HG02763 (cell line): Measurements from ENCODE around the gene ANO2.
"Not testable (repeated sequence)": the region's sequence is repeated elsewhere in the genome, so short reads cannot be mapped to it uniquely, and the experiment has no call there.

Experiments used
- ATAC-seq: cut with Tn5 transposase; IDR thresholded peaks from one replicate; pipeline ENCODE4 v1.9.1; 2021; ENCODE audit warnings: mild to moderate bottlenecking, moderate library complexity; ENCODE audit not compliant: unreplicated experiment

The ANO2 gene

DNA sequence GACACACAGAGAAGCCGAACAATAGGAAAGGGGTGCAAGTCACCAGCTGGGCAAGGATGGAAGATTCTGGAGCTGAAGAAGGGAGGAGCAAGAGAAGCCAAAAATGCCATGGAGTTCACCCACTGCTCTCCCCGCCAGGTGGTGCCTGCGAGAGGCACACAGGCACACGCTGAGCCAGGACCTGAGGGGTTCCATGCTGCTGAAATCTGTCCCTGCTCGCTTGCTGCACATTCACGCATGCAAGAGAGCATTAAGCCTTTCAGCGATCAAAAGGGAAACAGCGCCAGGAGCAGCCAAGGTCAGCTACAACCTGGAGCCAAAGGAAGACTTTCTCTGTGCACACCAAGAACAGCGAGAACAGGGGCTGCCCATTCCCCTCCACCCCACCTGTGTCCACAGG lies 104.1 kb downstream of the ANO2 start:
- no peak for ATAC-seq

DNA sequence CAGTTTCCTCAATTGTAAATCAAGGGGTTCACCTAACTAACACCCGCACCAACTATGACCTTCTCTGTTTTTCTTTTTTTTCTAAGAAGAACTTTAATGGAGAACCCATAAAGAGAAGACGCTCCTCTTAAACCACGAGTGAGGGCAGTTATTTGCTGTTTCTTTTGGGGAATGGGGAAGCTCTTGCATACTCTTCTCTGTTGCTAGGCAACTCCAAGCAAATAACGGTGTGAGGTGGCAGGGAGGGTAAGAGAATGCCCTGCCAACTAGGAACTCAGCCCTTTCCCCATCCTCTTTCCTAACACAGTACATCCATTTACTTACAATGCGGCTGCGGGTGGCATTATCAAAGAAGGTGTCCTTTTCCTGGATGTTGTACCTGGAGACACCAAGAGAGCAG lies 114.9 kb downstream of the ANO2 start:
- no peak for ATAC-seq

GRCh38 chr12:5827591-5827990 lies 117.5 kb downstream of the ANO2 start:
- no peak for ATAC-seq

DNA sequence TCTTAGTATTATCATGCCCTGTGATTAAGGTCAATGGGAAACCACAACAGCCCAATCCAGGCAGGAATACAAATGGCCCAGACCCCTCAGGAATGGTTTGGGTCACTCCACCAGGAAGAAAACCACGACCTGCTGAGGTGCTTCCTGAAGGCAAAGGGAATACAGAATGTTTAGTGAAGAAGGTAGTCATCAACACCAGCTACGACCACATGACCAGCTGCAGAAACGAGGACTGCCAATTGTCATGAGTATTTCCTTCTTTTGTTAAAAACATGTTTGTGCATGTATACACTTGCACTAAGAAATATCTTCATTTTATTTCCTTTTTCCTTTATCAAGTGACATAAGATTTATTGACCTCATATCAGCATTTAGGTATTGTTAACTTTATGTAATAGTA lies 119.3 kb downstream of the ANO2 start:
- not testable (repeated sequence) for ATAC-seq

GRCh38 chr12:5818877-5819276 lies 126.2 kb downstream of the ANO2 start:
- ATAC-seq, result not testable (repeated sequence)

GRCh38 chr12:5817246-5817645 lies 127.8 kb downstream of the ANO2 start:
- no peak for ATAC-seq

DNA sequence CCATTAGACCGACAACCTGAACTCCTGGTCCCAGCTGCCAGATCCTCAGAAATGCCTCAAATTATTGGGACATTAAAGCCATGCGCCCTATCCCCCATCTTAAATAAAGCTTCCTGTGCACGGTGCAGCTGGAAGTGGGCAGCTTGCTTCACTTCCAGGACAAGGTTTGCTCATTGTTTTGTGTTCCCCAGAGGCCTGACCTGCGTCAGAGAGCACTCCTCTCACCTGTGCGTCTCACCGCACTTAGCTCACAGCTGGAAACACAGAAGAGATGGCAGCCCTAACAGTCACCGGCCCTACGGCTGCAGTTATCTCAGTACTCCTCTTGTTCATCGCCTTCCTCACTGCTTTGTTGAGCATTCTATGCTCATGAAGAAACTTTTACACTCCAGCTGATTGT lies 135.5 kb downstream of the ANO2 start:
- no peak for ATAC-seq

DNA sequence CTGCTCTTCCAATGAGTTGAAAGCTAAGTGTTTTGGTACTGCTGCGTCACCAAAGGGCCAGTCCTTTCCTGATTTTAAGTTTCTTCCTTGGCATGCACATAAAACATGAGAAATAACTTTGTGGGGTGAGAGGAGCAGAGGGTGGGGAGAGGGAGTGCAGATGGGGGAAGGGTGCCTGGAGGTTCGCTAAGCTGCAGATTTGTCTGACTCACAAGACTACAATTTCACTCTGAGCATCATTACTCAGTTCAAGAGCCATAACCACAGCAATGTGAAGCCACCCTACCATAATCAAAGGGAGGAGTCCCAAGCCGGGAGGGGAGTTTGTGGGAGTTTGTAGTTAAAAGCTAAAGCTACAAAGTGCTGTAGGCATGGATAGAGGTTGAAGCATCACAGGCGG lies 136.1 kb downstream of the ANO2 start:
- no peak for ATAC-seq

GRCh38 chr12:5807514-5808219 lies 137.4 kb downstream of the ANO2 start:
- no peak for ATAC-seq

DNA sequence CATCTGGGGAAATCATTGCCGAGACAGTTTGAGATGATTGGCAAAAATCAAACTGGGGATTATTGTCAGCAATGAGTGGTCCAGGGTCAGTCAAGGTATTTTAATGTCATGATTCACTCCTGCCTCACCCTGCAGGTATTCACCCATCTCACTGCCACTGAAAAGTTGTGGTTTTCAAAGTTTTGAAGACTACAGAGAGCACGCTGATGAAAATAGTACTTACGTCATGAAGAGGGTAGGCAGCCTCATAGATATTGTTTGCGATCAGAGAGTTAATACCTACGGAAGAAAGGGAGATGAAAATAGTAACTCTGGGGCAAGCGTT lies 138.0 kb downstream of the ANO2 start:
- no peak for ATAC-seq

DNA sequence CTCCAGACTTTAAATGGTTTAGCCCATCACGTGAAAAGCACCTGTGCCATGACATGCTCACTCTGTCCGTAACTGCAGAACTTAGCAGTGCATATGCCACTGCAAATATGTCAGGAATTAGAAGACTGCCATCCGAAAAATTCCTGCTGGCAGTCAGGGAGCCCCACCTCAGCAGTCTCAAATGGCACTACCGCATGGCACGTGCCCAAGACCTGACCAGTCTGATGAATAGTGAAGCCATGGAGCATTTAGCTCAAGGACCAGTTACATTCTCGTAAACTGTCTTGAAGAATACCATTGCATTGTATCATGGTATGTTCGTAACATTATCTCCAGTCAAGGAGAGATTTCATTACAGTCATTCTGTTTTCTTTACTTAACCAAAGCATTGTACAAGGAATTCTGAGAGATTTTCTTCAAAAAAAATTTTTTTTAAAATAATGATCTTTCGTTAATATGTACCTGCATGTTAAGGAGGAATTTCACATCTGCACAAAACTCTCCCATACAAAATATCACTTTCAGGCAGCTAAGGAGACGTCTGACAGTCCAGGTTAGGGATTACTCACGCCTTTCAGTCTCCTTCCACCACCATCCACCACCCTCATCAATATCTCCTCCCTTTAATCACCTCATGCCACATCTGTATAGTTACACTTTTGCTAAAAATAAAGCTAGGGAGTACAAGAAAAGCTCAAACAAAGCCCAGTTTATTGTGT lies 138.5 kb downstream of the ANO2 start:
- no peak for ATAC-seq

GRCh38 chr12:5803532-5803931 lies 141.5 kb downstream of the ANO2 start:
- ATAC-seq, result no peak

DNA sequence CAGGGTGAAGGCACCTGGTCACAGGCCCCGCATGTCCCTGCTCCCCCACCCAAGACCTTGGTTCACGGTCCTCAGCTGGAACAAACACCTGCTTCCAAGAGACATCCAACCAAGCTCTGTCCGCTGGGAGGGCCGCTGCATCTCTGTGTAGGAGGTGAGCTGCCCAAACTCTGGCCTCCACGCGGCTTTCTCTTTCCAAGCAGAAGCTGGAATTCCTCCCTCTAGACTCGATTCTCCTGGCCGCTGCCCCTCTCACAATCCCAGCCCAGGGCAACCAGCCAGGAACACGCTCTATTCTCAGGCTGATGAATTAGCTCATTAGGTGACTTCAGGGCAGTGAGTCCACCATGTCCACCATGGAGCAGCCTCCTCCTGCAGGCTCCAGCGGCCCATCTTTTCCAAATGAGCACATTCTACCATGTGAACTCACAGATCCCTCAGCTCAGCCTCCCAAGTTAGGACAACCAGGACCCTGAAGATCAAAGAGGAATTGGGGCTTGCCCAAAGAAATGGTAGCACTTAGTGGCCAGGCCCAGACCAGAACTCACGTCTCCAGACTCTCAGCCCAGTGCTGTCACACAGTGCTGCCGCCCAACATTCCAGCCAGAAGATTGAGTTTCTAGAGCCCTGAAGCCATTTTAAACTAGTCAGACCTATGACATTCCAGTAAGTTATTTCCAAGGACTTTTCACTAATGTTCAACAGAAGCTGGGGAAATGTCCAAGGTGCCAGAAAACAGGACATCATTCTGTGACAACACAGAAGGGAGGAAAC lies 146.6 kb downstream of the ANO2 start:
- ATAC-seq, result no peak

GRCh38 chr12:5797661-5798060 lies 147.4 kb downstream of the ANO2 start:
- ATAC-seq, result no peak

DNA sequence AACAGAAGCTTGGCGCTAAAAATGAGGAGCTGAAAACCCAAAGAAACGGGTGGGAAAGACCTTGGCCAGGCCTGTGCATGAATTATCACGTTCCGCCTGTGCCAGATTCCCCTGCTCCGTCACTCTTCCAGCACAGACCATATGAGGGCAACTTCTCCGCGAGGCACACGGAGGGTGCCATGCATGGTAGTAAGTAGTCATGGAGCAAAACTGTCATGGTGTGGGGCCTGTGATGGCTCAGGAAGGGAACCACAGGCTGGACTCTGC lies 148.2 kb downstream of the ANO2 start:
- no peak for ATAC-seq

DNA sequence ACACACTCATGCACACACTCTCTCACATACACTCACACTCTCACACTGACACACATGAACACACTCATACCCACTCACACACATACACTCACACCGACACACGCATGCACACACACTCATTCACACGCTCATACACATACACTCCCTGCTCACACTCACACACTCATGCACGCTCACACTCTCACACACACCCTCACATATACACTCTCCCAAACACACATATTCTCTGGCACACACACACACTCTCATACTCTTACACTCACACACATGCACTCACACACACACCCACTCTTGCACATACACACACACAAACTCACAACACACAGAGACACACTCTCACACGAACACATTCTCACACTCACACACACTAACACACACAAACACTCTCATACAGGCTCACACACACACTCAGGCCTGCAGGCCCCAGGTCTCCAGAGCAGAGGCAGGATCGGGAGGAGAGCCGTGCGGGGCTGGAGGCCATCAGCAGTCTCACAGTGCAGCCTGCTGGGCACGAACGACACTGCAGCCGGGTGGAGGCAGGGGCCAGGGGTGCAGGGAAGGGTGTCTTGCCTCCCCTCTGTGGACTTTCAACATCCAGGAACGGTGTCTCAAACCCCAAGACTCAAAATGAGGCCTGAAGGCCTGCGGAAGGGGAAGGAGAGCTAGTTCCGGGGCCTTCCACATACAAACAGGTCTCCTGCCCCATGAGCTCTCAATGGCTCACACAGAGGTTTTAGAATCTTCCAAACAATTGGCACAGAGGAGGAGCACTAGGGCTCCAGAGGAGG lies 148.7 kb downstream of the ANO2 start:
- no peak for ATAC-seq

GRCh38 chr12:5794156-5794555 lies 150.9 kb downstream of the ANO2 start:
- no peak for ATAC-seq

DNA sequence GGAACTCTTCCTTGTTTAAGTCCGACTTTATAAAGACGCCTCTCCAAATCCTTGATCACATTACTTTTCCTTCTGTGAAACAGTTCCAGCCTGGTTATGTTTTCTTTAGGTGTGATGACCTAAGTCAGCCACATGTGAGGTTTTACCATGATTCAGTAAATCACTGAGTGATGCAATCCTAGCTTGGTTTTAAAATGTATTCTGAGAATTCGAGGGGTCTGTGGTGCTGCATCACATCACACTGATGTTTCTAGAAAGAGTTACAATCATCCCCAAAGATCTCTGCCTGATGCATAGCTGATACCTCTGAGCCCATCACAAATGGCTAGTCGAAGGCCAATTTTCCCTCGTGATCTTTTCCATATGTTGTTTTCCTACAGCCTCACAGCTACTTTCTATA lies 152.7 kb downstream of the ANO2 start:
- no peak for ATAC-seq

DNA sequence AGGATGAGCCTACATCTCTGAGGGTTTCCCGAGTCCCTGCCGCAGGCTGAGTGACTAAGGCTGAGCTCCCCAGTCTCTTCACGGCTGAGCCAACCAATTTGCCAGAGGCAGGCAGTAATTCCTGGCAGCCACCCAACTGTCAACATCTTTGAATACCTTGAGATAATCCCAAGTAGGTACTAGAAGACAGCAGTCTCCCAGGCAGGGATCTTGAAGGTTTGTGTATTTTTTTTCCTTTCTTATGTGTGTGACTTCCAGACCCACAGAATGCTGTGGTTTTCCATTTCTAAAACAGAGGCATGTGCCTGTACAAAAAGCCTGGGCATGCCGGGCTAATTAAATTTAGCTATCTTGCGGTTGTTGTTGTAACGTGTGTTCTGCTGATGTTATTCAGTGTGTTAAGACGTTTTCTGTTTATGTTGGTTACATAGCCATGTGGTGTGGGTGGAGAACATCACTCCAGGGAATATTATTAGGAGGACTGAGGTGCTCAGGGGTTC lies 155.5 kb downstream of the ANO2 start:
- ATAC-seq, result no peak

- no peak for ATAC-seq
Measured at GRCh38 chr12:5787828-5788227, 157.2 kb downstream of the ANO2 start.

DNA sequence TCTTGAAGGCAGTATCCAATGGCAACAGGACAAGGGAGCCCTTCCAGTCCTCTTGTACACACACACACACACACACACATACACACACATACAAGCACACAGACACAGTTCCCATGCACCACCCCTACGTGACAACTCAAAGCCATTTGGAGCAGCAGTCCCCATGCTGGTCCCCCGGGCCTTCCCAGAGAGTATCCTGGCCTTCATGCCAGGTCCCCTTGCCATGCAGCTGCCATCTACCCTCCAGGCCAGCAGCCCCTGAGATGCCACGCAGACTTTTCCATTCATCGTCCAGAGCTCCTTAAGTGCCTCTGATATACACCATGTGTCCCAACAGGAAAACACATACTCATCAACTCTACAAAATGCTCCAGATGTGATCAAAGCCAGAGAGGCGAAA lies 159.5 kb downstream of the ANO2 start:
- ATAC-seq, result no peak
